IPS-20b (cell line): ENCODE results near the gene ENPP5.

Experiments
- H3K27ac ChIP-seq: one replicate; pipeline ENCODE4 v1.5.1; 2013; ENCODE audit warnings: low read length
- H3K27me3 ChIP-seq: 2 replicates; pipeline ENCODE4 v1.6.1; 2013; ENCODE audit warnings: mild to moderate bottlenecking, low read length, inconsistent platforms; ENCODE audit not compliant: insufficient read depth
- H3K36me3 ChIP-seq: 2 replicates; pipeline ENCODE4 v1.6.1; 2013; ENCODE audit warnings: low read depth, mild to moderate bottlenecking, inconsistent platforms, low read length, moderate library complexity; ENCODE audit not compliant: insufficient read depth
- H3K4me1 ChIP-seq: 2 replicates; pipeline ENCODE4 v1.6.1; 2013; ENCODE audit warnings: mild to moderate bottlenecking, control low read depth, inconsistent platforms, low read length, moderate library complexity; ENCODE audit not compliant: insufficient read depth
- H3K4me3 ChIP-seq: 2 replicates; pipeline ENCODE4 v1.5.1; 2013; ENCODE audit warnings: mild to moderate bottlenecking, low read length, inconsistent platforms
- H3K9ac ChIP-seq: 2 replicates; pipeline ENCODE4 v1.6.1; 2013; ENCODE audit warnings: low read depth, mild to moderate bottlenecking, inconsistent platforms, low read length, moderate library complexity
- H3K9me3 ChIP-seq: 2 replicates; pipeline ENCODE4 v1.6.1; 2013; ENCODE audit warnings: mild to moderate bottlenecking, low read depth, low read length, inconsistent platforms; ENCODE audit not compliant: insufficient read depth

Gene ENPP5

DNA sequence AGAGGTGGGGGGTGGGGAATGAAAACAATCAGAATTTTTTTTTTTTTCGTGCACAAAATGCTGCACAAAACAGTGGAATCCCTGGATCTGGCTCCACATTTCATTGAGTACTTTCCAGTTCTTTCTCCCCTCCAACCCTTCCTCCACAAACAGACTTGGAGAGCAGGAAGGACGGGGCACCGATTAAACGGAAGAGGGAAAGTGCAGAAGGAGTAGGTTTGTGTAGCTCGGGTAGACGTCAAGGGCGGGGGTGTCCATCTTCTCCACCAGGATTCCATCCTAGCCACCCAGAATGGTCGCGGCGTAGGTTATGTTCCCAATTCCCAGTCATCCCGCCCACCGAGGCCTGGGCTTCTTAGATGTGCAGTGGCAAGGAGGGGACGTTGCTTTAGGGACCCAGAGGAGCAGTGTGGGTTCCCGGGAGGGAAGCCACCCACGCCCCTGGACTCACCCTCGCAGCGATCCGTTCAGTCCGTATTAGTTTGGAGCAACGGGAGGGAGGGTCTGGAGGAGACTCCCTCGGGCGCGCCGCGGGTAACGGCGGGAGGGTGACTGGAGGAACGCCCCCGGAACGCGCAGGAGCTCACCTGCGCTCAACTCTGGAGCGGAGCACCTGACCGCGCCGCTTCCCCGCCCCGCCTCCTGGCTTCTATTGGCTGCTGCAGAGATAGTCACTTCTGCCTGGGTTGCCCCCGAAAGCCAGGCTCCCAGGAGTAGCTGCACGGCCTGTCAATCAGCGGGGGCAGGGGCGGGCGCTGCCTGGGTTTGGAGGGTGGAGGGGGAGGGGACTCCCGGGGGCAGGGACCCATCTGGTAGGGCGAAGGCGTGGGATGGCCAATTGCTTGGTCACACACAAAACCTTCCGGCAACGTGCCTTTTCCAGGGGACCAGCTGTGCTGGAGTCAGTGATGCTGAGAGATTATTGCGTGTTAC, at the start of gene ENPP5:
TSS of gene ENPP5 (minus strand) at position 624 of the 933 bp plus-strand sequence. CDS start 2,718 bp downstream, outside the sequence.
- Histone ChIP-seq H3K9ac (peak within 1 kb of the TSS; percentile 88), H3K27ac (peak within 1 kb of the TSS; percentile 30)

DNA sequence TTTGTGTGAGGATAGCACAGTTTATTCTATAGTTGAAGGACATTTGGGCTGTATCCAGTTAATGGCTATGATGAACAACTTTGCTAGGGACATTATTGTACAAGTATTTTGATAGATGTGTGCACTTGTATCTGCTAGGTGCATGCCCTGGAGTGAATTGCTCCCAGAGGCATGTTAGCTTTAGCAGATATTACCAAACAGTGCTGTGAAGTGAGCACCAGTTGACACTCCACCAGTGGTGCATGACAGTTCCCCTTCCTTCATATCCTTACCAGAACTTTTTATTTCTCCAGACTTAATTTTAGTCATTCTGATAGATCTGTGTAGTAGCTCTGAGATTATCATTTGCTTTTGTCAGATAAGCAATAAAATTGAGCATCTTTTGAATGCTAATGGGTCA, 48.9 kb upstream of the ENPP5 start:
- no peak overlapping the region for H3K27ac ChIP-seq
- no peaks in the 10 kb centered on the region for H3K4me1 ChIP-seq
- peaks cover 20% of the 10 kb centered on the region for H3K27me3 ChIP-seq
- no peak overlapping the region for H3K9ac ChIP-seq
- H3K36me3 ChIP-seq, result no peaks in the 10 kb centered on the region
- no peaks in the 10 kb centered on the region for H3K9me3 ChIP-seq
- no peak overlapping the region for H3K4me3 ChIP-seq

More for the DNA sequence above, at the start of gene ENPP5:
- no peaks in the 10 kb centered on the region for H3K9me3 ChIP-seq
- peak within 1 kb of the TSS; percentile 94 for H3K4me3 ChIP-seq
- H3K4me1 ChIP-seq, result 0 out of 2 replicates have a peak, but pooled peaks cover 4% of the 10 kb centered on the region
- H3K27me3 ChIP-seq, result no peaks in the 10 kb centered on the region
- H3K36me3 ChIP-seq, result peaks cover 23% of the 10 kb centered on the region; the same call in 1 of the 2 replicates

- H3K9me3 ChIP-seq, result no peaks in the 10 kb centered on the region
- H3K4me1 ChIP-seq, result no peaks in the 10 kb centered on the region
- no peaks in the 10 kb centered on the region for H3K36me3 ChIP-seq
- H3K9ac ChIP-seq, result no peak overlapping the region
- no peak overlapping the region for H3K4me3 ChIP-seq
- H3K27me3 ChIP-seq, result peaks cover 23% of the 10 kb centered on the region
- no peak overlapping the region for H3K27ac ChIP-seq
Observed at GRCh38 chr6:46218457-46218856, 47.7 kb upstream of the ENPP5 start.

DNA sequence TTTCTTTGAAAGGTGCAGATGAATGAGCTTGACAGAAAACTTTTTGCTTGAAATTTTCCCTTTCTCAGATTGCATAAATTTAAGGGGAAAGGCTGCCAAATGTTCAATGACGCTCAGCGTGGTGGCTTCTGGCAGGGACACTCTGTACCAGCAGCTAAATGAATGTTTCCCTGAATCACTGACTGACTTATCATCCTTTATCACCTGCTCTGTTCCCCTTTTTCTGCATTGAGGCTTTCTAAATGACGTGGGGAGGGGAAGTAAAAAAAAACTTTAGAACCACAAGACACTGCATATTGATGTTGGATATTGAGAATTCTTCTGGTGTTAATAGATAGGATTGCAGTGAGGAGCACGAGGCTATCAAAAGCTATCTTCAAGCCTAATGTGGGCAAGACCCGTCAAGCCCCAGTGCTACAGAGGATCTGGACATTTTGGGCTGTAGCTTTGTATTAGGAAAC, 46.9 kb upstream of the ENPP5 start:
- H3K27ac ChIP-seq, result no peak overlapping the region
- H3K4me3 ChIP-seq, result no peak overlapping the region
- peaks cover 23% of the 10 kb centered on the region for H3K27me3 ChIP-seq

DNA sequence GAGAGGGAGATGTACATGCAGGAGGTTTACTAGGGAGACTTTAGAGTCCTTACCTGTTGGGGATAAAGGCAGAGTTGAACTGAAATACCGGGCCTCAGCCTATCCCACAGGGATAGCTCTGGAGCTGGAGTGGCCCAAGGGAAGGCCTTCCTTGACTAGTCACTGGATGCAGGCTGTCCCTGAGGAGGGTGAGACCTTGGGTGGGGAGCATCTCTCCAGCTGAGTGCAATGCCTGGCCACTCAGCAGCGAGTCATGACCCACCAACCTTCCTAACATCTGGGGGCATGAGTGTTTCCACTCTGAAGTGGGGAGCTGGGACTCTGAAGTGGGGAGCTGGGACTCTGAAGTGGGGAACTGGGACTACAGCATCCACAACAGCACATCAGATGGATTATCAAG, 46.1 kb upstream of the ENPP5 start:
- Histone ChIP-seq H3K27me3 (peaks cover 23% of the 10 kb centered on the region), H3K4me3 (no peak overlapping the region), H3K9me3 (no peaks in the 10 kb centered on the region), H3K36me3 (no peaks in the 10 kb centered on the region), H3K4me1 (no peaks in the 10 kb centered on the region), H3K27ac (no peak overlapping the region), H3K9ac (no peak overlapping the region)

More for the DNA sequence above, 46.9 kb upstream of the ENPP5 start:
- Histone ChIP-seq H3K9ac (no peak overlapping the region), H3K9me3 (no peaks in the 10 kb centered on the region), H3K4me1 (no peaks in the 10 kb centered on the region), H3K36me3 (no peaks in the 10 kb centered on the region)

DNA sequence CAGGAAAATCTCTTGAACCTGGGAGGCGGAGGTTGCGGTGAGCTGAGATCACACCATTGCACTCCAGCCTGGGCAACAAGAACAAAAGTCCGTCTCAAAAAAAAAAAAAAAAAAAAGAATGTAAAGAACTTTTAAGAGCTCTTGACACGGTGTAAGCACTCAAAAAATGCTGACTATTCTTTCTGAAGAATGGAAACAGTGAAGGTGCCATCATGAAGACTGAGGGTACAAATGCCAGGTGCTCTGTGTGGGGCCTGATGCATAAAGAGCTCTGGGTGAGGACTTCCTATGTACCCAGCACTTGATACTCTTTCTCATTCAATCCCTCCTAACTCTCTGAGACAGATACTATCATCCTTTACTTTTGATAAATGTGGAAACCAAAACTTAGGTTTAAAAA, 45.0 kb upstream of the ENPP5 start:
- Histone ChIP-seq H3K27me3 (peaks cover 23% of the 10 kb centered on the region), H3K4me1 (no peaks in the 10 kb centered on the region), H3K4me3 (no peak overlapping the region), H3K36me3 (no peaks in the 10 kb centered on the region), H3K27ac (no peak overlapping the region), H3K9ac (no peak overlapping the region), H3K9me3 (no peaks in the 10 kb centered on the region)

GRCh38 chr6:46215213-46215612, 44.4 kb upstream of the ENPP5 start:
- H3K4me1 ChIP-seq, result no peaks in the 10 kb centered on the region
- no peaks in the 10 kb centered on the region for H3K36me3 ChIP-seq
- H3K27ac ChIP-seq, result no peak overlapping the region
- no peak overlapping the region for H3K9ac ChIP-seq
- no peak overlapping the region for H3K4me3 ChIP-seq
- H3K9me3 ChIP-seq, result no peaks in the 10 kb centered on the region
- peaks cover 23% of the 10 kb centered on the region for H3K27me3 ChIP-seq

GRCh38 chr6:46211917-46212316, 41.1 kb upstream of the ENPP5 start:
- H3K9me3 ChIP-seq, result no peaks in the 10 kb centered on the region
- H3K4me3 ChIP-seq, result no peak overlapping the region
- H3K27me3 ChIP-seq, result peaks cover 23% of the 10 kb centered on the region
- H3K36me3 ChIP-seq, result no peaks in the 10 kb centered on the region
- no peak overlapping the region for H3K9ac ChIP-seq
- H3K4me1 ChIP-seq, result no peaks in the 10 kb centered on the region
- H3K27ac ChIP-seq, result no peak overlapping the region

- H3K27ac ChIP-seq, result no peak overlapping the region
- H3K9ac ChIP-seq, result no peak overlapping the region
- no peaks in the 10 kb centered on the region for H3K4me1 ChIP-seq
- no peaks in the 10 kb centered on the region for H3K9me3 ChIP-seq
- H3K27me3 ChIP-seq, result peaks cover 9% of the 10 kb centered on the region
- H3K4me3 ChIP-seq, result no peak overlapping the region
- H3K36me3 ChIP-seq, result no peaks in the 10 kb centered on the region
Observed at GRCh38 chr6:46210294-46210693, 39.5 kb upstream of the ENPP5 start.

GRCh38 chr6:46208303-46208702, 37.5 kb upstream of the ENPP5 start:
- Histone ChIP-seq H3K4me1 (no peaks in the 10 kb centered on the region), H3K36me3 (no peaks in the 10 kb centered on the region), H3K27ac (no peak overlapping the region), H3K4me3 (no peak overlapping the region), H3K9ac (no peak overlapping the region), H3K9me3 (no peaks in the 10 kb centered on the region), H3K27me3 (no peaks in the 10 kb centered on the region)

DNA sequence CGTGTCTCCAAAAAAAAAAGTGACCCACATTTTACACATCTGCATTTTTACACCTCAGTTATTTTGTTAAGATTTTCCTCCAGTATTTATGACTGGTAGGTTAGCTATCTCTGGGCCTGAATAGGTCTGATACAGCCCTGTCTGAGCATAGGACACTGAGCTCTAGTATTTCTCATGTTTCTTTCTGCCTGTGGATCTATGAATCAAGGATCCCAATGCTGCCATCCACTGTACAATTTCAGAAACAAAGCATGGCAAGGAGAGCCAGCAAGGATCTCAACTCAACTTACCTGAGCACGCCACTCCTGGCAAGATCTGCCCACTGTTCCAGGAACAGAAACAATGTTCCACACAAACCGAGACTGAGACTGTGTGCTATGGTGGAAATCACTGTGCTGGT, 36.4 kb upstream of the ENPP5 start:
- no peak overlapping the region for H3K4me3 ChIP-seq
- no peaks in the 10 kb centered on the region for H3K9me3 ChIP-seq
- no peaks in the 10 kb centered on the region for H3K27me3 ChIP-seq
- no peaks in the 10 kb centered on the region for H3K4me1 ChIP-seq
- no peak overlapping the region for H3K9ac ChIP-seq
- no peak overlapping the region for H3K27ac ChIP-seq
- H3K36me3 ChIP-seq, result no peaks in the 10 kb centered on the region
